ENCODE results near the gene SPOUT1. TPM values are rescaled to one million over a fixed set of nuclear protein-coding genes. Genes with fewer than 3 reads are reported as not detected.

SPOUT1 gene
- total and polyA plus RNA-seq, 2 of the 13 experiments (the other 11 are each of a cell fraction or from before 2014, with no cell fraction given): 39.0 to 45.8 TPM

DNA sequence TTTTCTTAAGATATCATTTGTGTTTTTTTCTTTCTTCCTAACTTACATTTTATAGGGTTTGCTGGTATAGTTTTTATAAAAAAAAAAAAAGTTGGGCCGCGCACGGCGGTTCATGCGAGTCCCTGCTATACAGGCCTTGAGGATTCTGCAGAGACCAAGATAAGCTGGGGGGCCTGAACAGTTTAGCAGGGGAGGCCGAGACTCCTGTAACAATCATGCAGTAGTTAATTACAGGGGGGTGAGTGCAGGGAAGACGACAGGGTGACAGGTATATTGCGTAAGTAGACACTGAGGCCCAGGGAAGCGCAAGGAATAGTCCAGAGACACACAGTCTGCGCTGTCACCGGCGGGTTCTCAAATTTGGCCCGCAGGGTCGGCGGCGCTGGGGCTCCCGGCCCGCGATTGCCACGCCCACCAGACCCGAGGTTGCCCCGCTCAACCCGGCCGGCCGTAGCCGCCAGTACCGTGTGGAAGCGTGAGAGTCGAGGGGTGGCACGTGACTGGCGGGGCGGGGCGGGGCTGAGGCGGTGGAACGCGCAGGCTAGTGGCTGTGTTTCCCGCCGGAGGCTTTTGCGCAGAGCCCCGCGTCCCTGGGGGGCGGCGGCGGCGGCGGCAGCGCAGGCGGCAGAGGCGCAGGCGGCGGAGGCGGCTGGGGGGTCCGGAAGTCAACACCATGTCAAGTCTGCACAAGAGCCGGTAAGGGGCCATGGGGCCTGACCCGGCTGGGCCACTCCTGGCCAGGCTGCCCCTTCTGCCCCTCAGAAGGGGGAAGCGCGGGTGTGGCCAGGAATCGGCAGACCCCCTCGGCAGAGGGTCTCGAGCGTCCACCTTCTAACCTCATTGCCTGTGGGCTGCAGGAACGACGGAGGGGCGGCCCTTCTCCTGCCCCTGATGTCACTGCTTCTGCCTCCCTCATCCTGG lies 42.7 kb downstream of the SPOUT1 start, which contains the start of gene TBC1D13 (continued):
- TF ChIP-seq ZBTB8A (CRISPR knock-in tag; IDR thresholded peaks at IDR 0.05; ENCODE audit: borderline replicate concordance, low read depth) (no peak; the same call in 1 of the 2 replicates), ZSCAN12 (CRISPR knock-in tag; IDR thresholded peaks at IDR 0.05) (peak; percentile 80; the same call in 1 of the 2 replicates), RFXAP (CRISPR knock-in tag; IDR thresholded peaks at IDR 0.05; ENCODE audit: borderline replicate concordance) (peak; percentile 96), STAT5B (CRISPR knock-in tag; IDR thresholded peaks at IDR 0.05) (no peak; the same call in 1 of the 2 replicates), ZMYM3 (CRISPR knock-in tag; IDR thresholded peaks at IDR 0.05) (peak; percentile 83; the same call in 1 of the 2 replicates), ETV5 (CRISPR knock-in tag; IDR thresholded peaks at IDR 0.05; ENCODE audit: borderline replicate concordance) (peak; percentile 66; the same call in 1 of the 2 replicates), MED8 (CRISPR knock-in tag; IDR thresholded peaks at IDR 0.05; ENCODE audit: insufficient replicate concordance) (peak; percentile 77), PITX1 (CRISPR knock-in tag; IDR thresholded peaks at IDR 0.05) (peak; percentile 62; the same call in 1 of the 2 replicates), IRX3 (CRISPR knock-in tag; IDR thresholded peaks at IDR 0.05; ENCODE audit: borderline replicate concordance, low read depth) (peak; percentile 83; the same call in 1 of the 2 replicates), NR2F2 (IDR thresholded peaks at IDR 0.05; ENCODE audit: borderline replicate concordance, low read depth) (no peak; the same call in 1 of the 2 replicates), PAF1 (CRISPR knock-in tag; IDR thresholded peaks at IDR 0.05) (no peak), ZFP62 (CRISPR knock-in tag; IDR thresholded peaks at IDR 0.05) (no peak), HNRNPUL1 (IDR thresholded peaks at IDR 0.05; ENCODE audit: low read depth, low read length) (no peak), SETDB1 (CRISPR knock-in tag; IDR thresholded peaks at IDR 0.05; ENCODE audit: borderline replicate concordance) (no peak; the same call in 1 of the 2 replicates), STAT6 (CRISPR knock-in tag; IDR thresholded peaks at IDR 0.05; ENCODE audit: borderline replicate concordance) (peak; percentile 87; the same call in 1 of the 2 replicates), GTF3A (CRISPR knock-in tag; conservative IDR thresholded peaks at IDR 0.05) (no peak)
- TF ChIP-seq, protein P1, sequence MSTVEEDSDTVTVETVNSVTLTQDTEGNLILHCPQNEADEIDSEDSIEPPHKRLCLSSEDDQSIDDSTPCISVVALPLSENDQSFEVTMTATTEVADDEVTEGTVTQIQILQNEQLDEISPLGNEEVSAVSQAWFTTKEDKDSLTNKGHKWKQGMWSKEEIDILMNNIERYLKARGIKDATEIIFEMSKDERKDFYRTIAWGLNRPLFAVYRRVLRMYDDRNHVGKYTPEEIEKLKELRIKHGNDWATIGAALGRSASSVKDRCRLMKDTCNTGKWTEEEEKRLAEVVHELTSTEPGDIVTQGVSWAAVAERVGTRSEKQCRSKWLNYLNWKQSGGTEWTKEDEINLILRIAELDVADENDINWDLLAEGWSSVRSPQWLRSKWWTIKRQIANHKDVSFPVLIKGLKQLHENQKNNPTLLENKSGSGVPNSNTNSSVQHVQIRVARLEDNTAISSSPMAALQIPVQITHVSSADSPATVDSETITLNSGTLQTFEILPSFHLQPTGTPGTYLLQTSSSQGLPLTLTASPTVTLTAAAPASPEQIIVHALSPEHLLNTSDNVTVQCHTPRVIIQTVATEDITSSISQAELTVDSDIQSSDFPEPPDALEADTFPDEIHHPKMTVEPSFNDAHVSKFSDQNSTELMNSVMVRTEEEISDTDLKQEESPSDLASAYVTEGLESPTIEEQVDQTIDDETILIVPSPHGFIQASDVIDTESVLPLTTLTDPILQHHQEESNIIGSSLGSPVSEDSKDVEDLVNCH (CRISPR knock-in tag; IDR thresholded peaks at IDR 0.05): no peak
